Astrocyte (in vitro differentiated cells and primary cell): Measurements from ENCODE around the gene GABPA.

ENCODE experiments used
- EZH2 ChIP-seq: IDR thresholded peaks from 2 replicates; pipeline ENCODE4 v1.6.1; 2012; ENCODE audit warnings: mild to moderate bottlenecking, low read length, inconsistent platforms; ENCODE audit not compliant: insufficient read depth
- TF ChIP-seq, protein P1 (sequence below): IDR thresholded peaks from 2 replicates; pipeline ENCODE4 v1.5.1; 2011; ENCODE audit warnings: low read depth, mild to moderate bottlenecking, inconsistent platforms, low read length, moderate library complexity; ENCODE audit not compliant: insufficient read depth

DNA sequence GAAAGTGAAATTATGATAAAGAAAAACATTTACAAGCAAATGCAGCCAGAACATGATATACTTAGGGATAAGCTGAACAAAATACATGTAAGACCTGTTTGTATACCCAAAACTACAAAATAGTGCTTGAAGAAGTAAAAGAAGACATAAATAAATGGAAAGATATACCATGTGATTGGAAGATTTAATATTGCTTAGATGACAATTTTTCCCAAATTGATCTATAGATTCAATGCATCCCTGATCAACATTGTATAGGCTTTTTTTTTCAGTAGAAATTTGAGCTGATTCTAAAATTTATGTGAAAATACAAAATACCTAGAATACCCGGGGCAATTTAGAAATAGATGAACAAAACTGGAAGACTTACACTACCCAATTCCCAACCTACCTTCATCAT, 76.4 kb downstream of the GABPA start:
- TF ChIP-seq, protein P1, sequence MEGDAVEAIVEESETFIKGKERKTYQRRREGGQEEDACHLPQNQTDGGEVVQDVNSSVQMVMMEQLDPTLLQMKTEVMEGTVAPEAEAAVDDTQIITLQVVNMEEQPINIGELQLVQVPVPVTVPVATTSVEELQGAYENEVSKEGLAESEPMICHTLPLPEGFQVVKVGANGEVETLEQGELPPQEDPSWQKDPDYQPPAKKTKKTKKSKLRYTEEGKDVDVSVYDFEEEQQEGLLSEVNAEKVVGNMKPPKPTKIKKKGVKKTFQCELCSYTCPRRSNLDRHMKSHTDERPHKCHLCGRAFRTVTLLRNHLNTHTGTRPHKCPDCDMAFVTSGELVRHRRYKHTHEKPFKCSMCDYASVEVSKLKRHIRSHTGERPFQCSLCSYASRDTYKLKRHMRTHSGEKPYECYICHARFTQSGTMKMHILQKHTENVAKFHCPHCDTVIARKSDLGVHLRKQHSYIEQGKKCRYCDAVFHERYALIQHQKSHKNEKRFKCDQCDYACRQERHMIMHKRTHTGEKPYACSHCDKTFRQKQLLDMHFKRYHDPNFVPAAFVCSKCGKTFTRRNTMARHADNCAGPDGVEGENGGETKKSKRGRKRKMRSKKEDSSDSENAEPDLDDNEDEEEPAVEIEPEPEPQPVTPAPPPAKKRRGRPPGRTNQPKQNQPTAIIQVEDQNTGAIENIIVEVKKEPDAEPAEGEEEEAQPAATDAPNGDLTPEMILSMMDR = no peak
- TF ChIP-seq EZH2 = no peak
